H9 (cell line): ENCODE data around the gene NME4. TPM values are rescaled to one million over a fixed set of nuclear protein-coding genes. Genes with fewer than 3 reads are reported as not detected.

Experiments
- DNase-seq: peaks from one replicate; pipeline ENCODE4 v3.0.0-alpha.2; 2017
- H2AFZ ChIP-seq: one replicate; pipeline ENCODE4 v1.6.1; 2013; ENCODE audit warnings: mild to moderate bottlenecking, low read length, control low read depth, moderate library complexity
- H2AK5ac ChIP-seq: 2 replicates; pipeline ENCODE4 v1.6.1; 2013; ENCODE audit warnings: low read length, control low read depth, mixed read lengths; ENCODE audit not compliant: insufficient read length
- H2BK120ac ChIP-seq: one replicate; pipeline ENCODE4 v1.6.1; 2013; ENCODE audit warnings: low read depth, mild to moderate bottlenecking, low read length, control low read depth, inconsistent platforms; ENCODE audit not compliant: poor library complexity, severe bottlenecking
- H2BK12ac ChIP-seq: 2 replicates; pipeline ENCODE4 v1.6.1; 2013; ENCODE audit warnings: low read length, control low read depth, mixed read lengths, low read depth; ENCODE audit not compliant: insufficient read length
- H2BK15ac ChIP-seq: 2 replicates; pipeline ENCODE4 v1.6.1; 2013; ENCODE audit warnings: low read depth, low read length, control low read depth
- H2BK20ac ChIP-seq: one replicate; pipeline ENCODE4 v1.6.1; 2013; ENCODE audit warnings: low read depth, mild to moderate bottlenecking, low read length, control low read depth, inconsistent platforms; ENCODE audit not compliant: poor library complexity, severe bottlenecking
- H2BK5ac ChIP-seq: 2 replicates; pipeline ENCODE4 v1.6.1; 2013; ENCODE audit warnings: low read length, control low read depth, mixed read lengths; ENCODE audit not compliant: insufficient read length
- H3K14ac ChIP-seq: 2 replicates; pipeline ENCODE4 v1.6.1; 2013; ENCODE audit warnings: low read length, control low read depth; ENCODE audit not compliant: insufficient read depth
- H3K18ac ChIP-seq: 2 replicates; pipeline ENCODE4 v1.6.1; 2013; ENCODE audit warnings: low read depth, mild to moderate bottlenecking, mixed read lengths, low read length, control low read depth; ENCODE audit not compliant: insufficient read length
- H3K23ac ChIP-seq: 2 replicates; pipeline ENCODE4 v1.6.1; 2013; ENCODE audit warnings: low read length, control low read depth, mixed read lengths, low read depth; ENCODE audit not compliant: insufficient read length
- H3K23me2 ChIP-seq: 2 replicates; pipeline ENCODE4 v1.6.1; 2013; ENCODE audit warnings: low read depth, mild to moderate bottlenecking, mixed read lengths, low read length, control low read depth; ENCODE audit not compliant: insufficient read length, poor library complexity, severe bottlenecking
- H3K27ac ChIP-seq: 2 replicates; pipeline ENCODE4 v1.5.1; 2013; ENCODE audit warnings: low read length, control low read depth, mixed read lengths, low read depth; ENCODE audit not compliant: insufficient read length
- H3K27me3 ChIP-seq: 2 replicates; pipeline ENCODE4 v1.6.1; 2013; ENCODE audit warnings: low read length, control low read depth, inconsistent platforms; ENCODE audit not compliant: insufficient read depth
- H3K4ac ChIP-seq: 2 replicates; pipeline ENCODE4 v1.6.1; 2013; ENCODE audit warnings: low read depth, mild to moderate bottlenecking, control low read depth, inconsistent platforms, low read length, moderate library complexity
- H3K4me1 ChIP-seq: 2 replicates; pipeline ENCODE4 v1.6.1; 2013; ENCODE audit warnings: low read length, control low read depth, inconsistent platforms; ENCODE audit not compliant: insufficient read depth
- H3K4me2 ChIP-seq: 2 replicates; pipeline ENCODE4 v1.6.1; 2013; ENCODE audit warnings: low read length, control low read depth, mixed read lengths; ENCODE audit not compliant: insufficient read length, insufficient read depth
- H3K56ac ChIP-seq: 2 replicates; pipeline ENCODE4 v1.6.1; 2013; ENCODE audit warnings: low read depth, mild to moderate bottlenecking, mixed read lengths, low read length, control low read depth; ENCODE audit not compliant: insufficient read length
- H3K79me1 ChIP-seq: 2 replicates; pipeline ENCODE4 v1.6.1; 2013; ENCODE audit warnings: low read depth, mild to moderate bottlenecking, moderate library complexity, low read length, control low read depth, inconsistent platforms; ENCODE audit not compliant: insufficient read depth, poor library complexity, severe bottlenecking
- H3K79me2 ChIP-seq: 2 replicates; pipeline ENCODE4 v1.6.1; 2013; ENCODE audit warnings: low read length, control low read depth, inconsistent platforms; ENCODE audit not compliant: insufficient read depth
- H3K9ac ChIP-seq: 2 replicates; pipeline ENCODE4 v1.6.1; 2013; ENCODE audit warnings: low read length, control low read depth, mixed read lengths; ENCODE audit not compliant: insufficient read length; ENCODE audit errors: extremely low read depth
- H3K9me3 ChIP-seq: one replicate; pipeline ENCODE4 v1.6.1; 2013; ENCODE audit warnings: low read depth, low read length, inconsistent platforms; ENCODE audit not compliant: control insufficient read depth
- H3T11ph ChIP-seq: one replicate; pipeline ENCODE4 v1.6.1; 2013; ENCODE audit warnings: mild to moderate bottlenecking, low read length, control low read depth, inconsistent platforms
- H4K20me1 ChIP-seq: one replicate; pipeline ENCODE4 v1.6.1; 2013; ENCODE audit not compliant: control insufficient read depth, insufficient read length, insufficient read depth
- H4K5ac ChIP-seq: 2 replicates; pipeline ENCODE4 v1.6.1; 2013; ENCODE audit warnings: low read depth, mild to moderate bottlenecking, mixed read lengths, low read length, control low read depth; ENCODE audit not compliant: insufficient read length
- H4K8ac ChIP-seq: replicated peaks from 2 replicates; pipeline ENCODE4 v1.6.1; 2013; ENCODE audit warnings: low read length, control low read depth, mixed read lengths, low read depth; ENCODE audit not compliant: insufficient read length
- H4K91ac ChIP-seq: 2 replicates; pipeline ENCODE4 v1.6.1; 2013; ENCODE audit warnings: low read depth, mild to moderate bottlenecking, moderate library complexity, mixed read lengths, low read length, control low read depth; ENCODE audit not compliant: insufficient read length
- H3K27ac Mint-ChIP-seq, 3 experiments: 2 replicates in 2 of 3; 3 replicates in 1 of 3; pipeline ENCODE4 v1.8.0; 2020 to 2021; ENCODE audit warnings: mixed read lengths in 3 of 3, mild to moderate bottlenecking in 1 of 3, moderate library complexity in 1 of 3
- H3K27me3 Mint-ChIP-seq: 2 replicates; pipeline ENCODE4 v1.8.0; 2021; ENCODE audit warnings: low read depth, mild to moderate bottlenecking, moderate library complexity, mixed read lengths
- H3K36me3 Mint-ChIP-seq, 3 experiments: 2 replicates in 2 of 3; 3 replicates in 1 of 3; pipeline ENCODE4 v1.8.0; 2020 to 2021; ENCODE audit warnings: low read depth in 3 of 3, mixed read lengths in 3 of 3; ENCODE audit not compliant: insufficient read depth in 1 of 3
- H3K4me1 Mint-ChIP-seq, 2 experiments: 2 replicates each; pipeline ENCODE4 v1.8.0; 2020; ENCODE audit warnings: mixed read lengths in 2 of 2
- H3K4me3 Mint-ChIP-seq, 2 experiments: 2 replicates in 1 of 2; 3 replicates in 1 of 2; pipeline ENCODE4 v1.8.0; 2020 to 2021; ENCODE audit warnings: mild to moderate bottlenecking in 2 of 2, mixed read lengths in 2 of 2, moderate library complexity in 1 of 2
- H3K9me3 Mint-ChIP-seq, 2 experiments: 2 replicates in 1 of 2; 3 replicates in 1 of 2; pipeline ENCODE4 v1.8.0; 2020; ENCODE audit warnings: mild to moderate bottlenecking in 2 of 2, mixed read lengths in 2 of 2, moderate library complexity in 1 of 2
- WGBS: extraction: QIAGEN DNeasy Blood & Tissue Kit; methylation state at CpG from one replicate; pipeline ENCODE4 v1.1.7; 2013; ENCODE audit warnings: missing lambda C conversion rate, low lambda C conversion rate, mixed read lengths; ENCODE audit not compliant: insufficient read length; ENCODE audit errors: extremely low coverage; 5-methylcytosine and 5-hydroxymethylcytosine counted together
- total RNA-seq: library from RNA; stranded (reverse); gene quantifications from 2 replicates; pipeline ENCODE4 v1.2.1, GENCODE V29; 2021
- TF ChIP-seq, protein P1 (sequence below): fragments of 200-600 bp; sonication (generic); conservative IDR thresholded peaks from 3 replicates; pipeline ENCODE4 v1.8.0; 2021; ENCODE audit warnings: antibody characterized with exemption, mild to moderate bottlenecking

The NME4 gene
- total RNA-seq, 1 experiment from 2014 or later: 320 TPM

DNA sequence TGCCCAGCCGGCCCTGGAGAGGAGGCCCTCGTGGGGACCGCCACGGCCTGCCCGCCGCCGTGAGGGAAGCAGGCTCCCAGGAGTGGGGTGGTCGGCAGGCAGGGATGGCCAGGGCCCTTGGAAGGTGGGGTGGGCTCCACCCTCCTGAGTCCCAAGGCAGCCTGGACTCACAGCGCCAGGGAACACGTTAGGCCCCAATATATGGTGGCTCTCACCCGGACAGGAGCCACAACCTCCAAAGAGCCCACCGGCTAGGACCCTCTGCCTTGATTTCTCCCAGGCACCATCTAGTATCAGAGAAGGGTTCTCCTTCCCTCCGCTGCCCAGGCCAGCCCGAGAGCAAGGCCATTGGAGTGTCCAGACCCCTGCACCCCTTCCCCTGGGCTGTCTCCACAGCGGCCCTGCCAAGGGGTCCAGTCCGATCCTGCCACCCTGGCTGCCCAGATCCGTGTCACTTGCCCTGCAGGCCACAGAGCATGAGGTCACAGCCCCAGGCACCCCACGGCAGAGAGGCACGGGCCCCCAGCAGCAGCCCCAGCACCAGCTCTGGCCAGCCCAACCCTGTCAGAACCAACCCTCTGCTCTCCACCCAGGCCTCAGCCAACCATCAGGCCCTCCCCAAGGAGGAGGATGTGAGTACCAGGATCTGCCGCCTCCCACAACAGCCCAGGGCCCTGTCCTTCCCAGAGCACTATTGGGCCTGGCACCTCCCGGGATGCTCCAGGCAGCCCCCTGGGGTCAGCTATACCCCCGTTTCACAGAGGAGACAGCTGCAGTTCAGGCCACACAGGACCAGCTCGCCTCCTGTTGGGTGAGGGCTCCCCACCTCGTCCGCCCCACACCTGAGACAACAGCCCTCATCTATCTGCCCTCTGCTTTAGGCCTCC, 43.4 kb upstream of the NME4 start:
- H3K4me1 Mint-ChIP-seq: peaks cover 0 to 6% of the 10 kb centered on the region in 2 experiments; a peak in 2 of 4 replicates
- Histone ChIP-seq H3K18ac (no peak overlapping the region), H4K91ac (no peak overlapping the region), H3K79me1 (no peaks in the 10 kb centered on the region), H3K4ac (no peak overlapping the region), H3K4me2 (peak overlapping the region; percentile 14), H3K79me2 (peaks cover 9% of the 10 kb centered on the region; the same call in 1 of the 2 replicates), H2BK20ac (no peak overlapping the region), H3T11ph (no peak overlapping the region), H2BK5ac (no peak overlapping the region), H3K56ac (no peak overlapping the region), H3K23me2 (peaks cover 4% of the 10 kb centered on the region), H3K27ac (no peak overlapping the region), H3K4me1 (no peaks in the 10 kb centered on the region), H2BK15ac (no peak overlapping the region), H2AFZ (no peak overlapping the region), H2BK120ac (no peak overlapping the region), H4K8ac (no peak overlapping the region), H2BK12ac (no peak overlapping the region), H3K9me3 (no peaks in the 10 kb centered on the region), H3K23ac (no peak overlapping the region), H4K20me1 (no peaks in the 10 kb centered on the region), H4K5ac (no peak overlapping the region), H3K14ac (no peak overlapping the region), H3K27me3 (no peaks in the 10 kb centered on the region), H3K9ac (no peak overlapping the region), H2AK5ac (no peak overlapping the region)
- H3K27ac Mint-ChIP-seq: no peak overlapping the region
- no peaks in the 10 kb centered on the region for H3K27me3 Mint-ChIP-seq
- WGBS: no CpG with 5 or more reads among the region's 25 CpGs
- no peaks in the 10 kb centered on the region for H3K9me3 Mint-ChIP-seq
- TF ChIP-seq, protein P1, sequence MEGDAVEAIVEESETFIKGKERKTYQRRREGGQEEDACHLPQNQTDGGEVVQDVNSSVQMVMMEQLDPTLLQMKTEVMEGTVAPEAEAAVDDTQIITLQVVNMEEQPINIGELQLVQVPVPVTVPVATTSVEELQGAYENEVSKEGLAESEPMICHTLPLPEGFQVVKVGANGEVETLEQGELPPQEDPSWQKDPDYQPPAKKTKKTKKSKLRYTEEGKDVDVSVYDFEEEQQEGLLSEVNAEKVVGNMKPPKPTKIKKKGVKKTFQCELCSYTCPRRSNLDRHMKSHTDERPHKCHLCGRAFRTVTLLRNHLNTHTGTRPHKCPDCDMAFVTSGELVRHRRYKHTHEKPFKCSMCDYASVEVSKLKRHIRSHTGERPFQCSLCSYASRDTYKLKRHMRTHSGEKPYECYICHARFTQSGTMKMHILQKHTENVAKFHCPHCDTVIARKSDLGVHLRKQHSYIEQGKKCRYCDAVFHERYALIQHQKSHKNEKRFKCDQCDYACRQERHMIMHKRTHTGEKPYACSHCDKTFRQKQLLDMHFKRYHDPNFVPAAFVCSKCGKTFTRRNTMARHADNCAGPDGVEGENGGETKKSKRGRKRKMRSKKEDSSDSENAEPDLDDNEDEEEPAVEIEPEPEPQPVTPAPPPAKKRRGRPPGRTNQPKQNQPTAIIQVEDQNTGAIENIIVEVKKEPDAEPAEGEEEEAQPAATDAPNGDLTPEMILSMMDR: no peak
- H3K36me3 Mint-ChIP-seq: peaks cover 0 to 20% (median 7%) of the 10 kb centered on the region in 3 experiments; a peak in 4 of 7 replicates
- peak overlapping the region; percentile 15 to 63; a peak in 2 of 5 replicates for H3K4me3 Mint-ChIP-seq
- no peak for DNase-seq
